Muscle layer of duodenum (tissue), 2 donors: ENCODE data around the gene POC5.
"Not testable (repeated sequence)": the region's sequence is repeated elsewhere in the genome, so short reads cannot be mapped to it uniquely, and the experiment has no call there.

Experiments
- H3K27ac ChIP-seq: one replicate; pipeline ENCODE4 v1.7.0; 2013; ENCODE audit warnings: mild to moderate bottlenecking, low read length
- H3K27me3 ChIP-seq: one replicate; pipeline ENCODE4 v1.7.0; 2013; ENCODE audit warnings: low read depth, mild to moderate bottlenecking, control low read depth, low read length
- H3K36me3 ChIP-seq, 2 donors: one replicate each; pipeline ENCODE4 v1.7.0; 2013; ENCODE audit warnings: low read length in 2 of 2, control low read depth in 1 of 2, mild to moderate bottlenecking in 1 of 2; ENCODE audit not compliant: insufficient read depth in 2 of 2, control insufficient read depth in 1 of 2
- H3K4me1 ChIP-seq, 2 donors: one replicate each; pipeline ENCODE4 v1.7.0; 2013; ENCODE audit warnings: low read length in 2 of 2, mild to moderate bottlenecking in 2 of 2, control low read depth in 1 of 2, moderate library complexity in 1 of 2; ENCODE audit not compliant: insufficient read depth in 2 of 2, control insufficient read depth in 1 of 2
- H3K4me3 ChIP-seq, 2 donors: one replicate each; pipeline ENCODE4 v1.7.0; 2013; ENCODE audit warnings: low read length in 2 of 2, low read depth in 1 of 2, mild to moderate bottlenecking in 1 of 2
- H3K9me3 ChIP-seq, 2 donors: one replicate each; pipeline ENCODE4 v1.7.0; 2013; ENCODE audit warnings: low read length in 2 of 2, control low read depth in 1 of 2, mild to moderate bottlenecking in 1 of 2; ENCODE audit not compliant: control insufficient read depth in 1 of 2
- donor health status: healthy.

Gene POC5

GRCh38 chr5:75729321-75729720 lies 12.1 kb upstream of the POC5 start:
- no peaks in the 10 kb centered on the region for H3K9me3 ChIP-seq
- no peaks in the 10 kb centered on the region for H3K27me3 ChIP-seq
- no peaks in the 10 kb centered on the region for H3K4me1 ChIP-seq
- H3K27ac ChIP-seq = no peak overlapping the region
- H3K4me3 ChIP-seq = no peak overlapping the region
- H3K36me3 ChIP-seq = no peaks in the 10 kb centered on the region

- Histone ChIP-seq H3K9me3 (peaks cover 0 to 5% of the 10 kb centered on the region in 2 donors), H3K4me1 (no peaks in the 10 kb centered on the region), H3K4me3 (no peak overlapping the region), H3K27me3 (no peaks in the 10 kb centered on the region), H3K36me3 (no peaks in the 10 kb centered on the region), H3K27ac (no peak overlapping the region)
Measured at GRCh38 chr5:75727931-75728330, 10.7 kb upstream of the POC5 start.

- not testable (repeated sequence) for H3K9me3 ChIP-seq, H3K4me3 ChIP-seq, H3K27ac ChIP-seq, H3K36me3 ChIP-seq, H3K27me3 ChIP-seq, H3K4me1 ChIP-seq
Measured at GRCh38 chr5:75726224-75726623, 9.0 kb upstream of the POC5 start.

GRCh38 chr5:75723378-75723777 lies 6.1 kb upstream of the POC5 start:
- Histone ChIP-seq H3K27me3 (no peaks in the 10 kb centered on the region), H3K4me3 (no peak overlapping the region), H3K36me3 (no peaks in the 10 kb centered on the region), H3K4me1 (no peaks in the 10 kb centered on the region), H3K9me3 (peaks cover 0 to 5% of the 10 kb centered on the region in 2 donors), H3K27ac (no peak overlapping the region)

GRCh38 chr5:75721573-75721972 lies 4.3 kb upstream of the POC5 start:
- Histone ChIP-seq H3K4me3 (no peak overlapping the region), H3K27ac (no peak overlapping the region), H3K36me3 (no peaks in the 10 kb centered on the region), H3K27me3 (no peaks in the 10 kb centered on the region), H3K4me1 (peaks cover 0 to 3% of the 10 kb centered on the region in 2 donors), H3K9me3 (peaks cover 0 to 5% of the 10 kb centered on the region in 2 donors)

GRCh38 chr5:75720882-75721281 lies 3.6 kb upstream of the POC5 start:
- Histone ChIP-seq H3K36me3 (no peaks in the 10 kb centered on the region), H3K9me3 (peaks cover 0 to 5% of the 10 kb centered on the region in 2 donors), H3K4me3 (no peak overlapping the region), H3K27me3 (no peaks in the 10 kb centered on the region), H3K4me1 (peaks cover 0 to 10% of the 10 kb centered on the region in 2 donors), H3K27ac (no peak overlapping the region)

GRCh38 chr5:75716715-75717081 lies 539 bp downstream of the POC5 start:
- Histone ChIP-seq H3K27ac (peak overlapping the region; percentile 91), H3K9me3 (no peaks in the 10 kb centered on the region), H3K4me3 (peak overlapping the region; percentile 91 to 99), H3K4me1 (peaks cover 0 to 14% of the 10 kb centered on the region in 2 donors), H3K36me3 (peaks cover 0 to 4% of the 10 kb centered on the region in 2 donors), H3K27me3 (no peaks in the 10 kb centered on the region)

GRCh38 chr5:75712091-75712490 lies 5.1 kb downstream of the POC5 start:
- no peak overlapping the region for H3K27ac ChIP-seq
- no peaks in the 10 kb centered on the region for H3K27me3 ChIP-seq
- H3K4me3 ChIP-seq = no peak overlapping the region
- peaks cover 0 to 21% of the 10 kb centered on the region in 2 donors for H3K36me3 ChIP-seq
- H3K4me1 ChIP-seq = peaks cover 0 to 14% of the 10 kb centered on the region in 2 donors
- no peaks in the 10 kb centered on the region for H3K9me3 ChIP-seq

GRCh38 chr5:75711151-75711550 lies 6.1 kb downstream of the POC5 start:
- Histone ChIP-seq H3K9me3 (no peaks in the 10 kb centered on the region), H3K4me1 (peaks cover 0 to 6% of the 10 kb centered on the region in 2 donors), H3K4me3 (no peak overlapping the region), H3K27me3 (no peaks in the 10 kb centered on the region), H3K36me3 (peaks cover 0 to 21% of the 10 kb centered on the region in 2 donors), H3K27ac (no peak overlapping the region)

GRCh38 chr5:75710637-75711036 lies 6.6 kb downstream of the POC5 start:
- no peaks in the 10 kb centered on the region for H3K9me3 ChIP-seq
- peaks cover 0 to 21% of the 10 kb centered on the region in 2 donors for H3K36me3 ChIP-seq
- no peaks in the 10 kb centered on the region for H3K27me3 ChIP-seq
- no peak overlapping the region for H3K27ac ChIP-seq
- no peak overlapping the region for H3K4me3 ChIP-seq
- peaks cover 0 to 1% of the 10 kb centered on the region in 2 donors for H3K4me1 ChIP-seq

- Histone ChIP-seq H3K4me1 (no peaks in the 10 kb centered on the region), H3K36me3 (peaks cover 5 to 27% of the 10 kb centered on the region in 2 donors), H3K4me3 (no peak overlapping the region), H3K9me3 (no peaks in the 10 kb centered on the region), H3K27ac (no peak overlapping the region), H3K27me3 (no peaks in the 10 kb centered on the region)
Measured at GRCh38 chr5:75707911-75708509, 9.2 kb downstream of the POC5 start.

- no peak overlapping the region for H3K27ac ChIP-seq
- H3K4me3 ChIP-seq = no peak overlapping the region
- H3K27me3 ChIP-seq = no peaks in the 10 kb centered on the region
- peaks cover 13 to 34% of the 10 kb centered on the region in 2 donors for H3K36me3 ChIP-seq
- H3K9me3 ChIP-seq = no peaks in the 10 kb centered on the region
- no peaks in the 10 kb centered on the region for H3K4me1 ChIP-seq
Measured at GRCh38 chr5:75706775-75707174, 10.5 kb downstream of the POC5 start.
